K562 (cell line): ENCODE data around the gene NLRP5. TPM values are rescaled to one million over a fixed set of nuclear protein-coding genes. Genes with fewer than 3 reads are reported as not detected.

Source experiments
- ATAC-seq: fragments of 200-7000 bp; cut with Tn5 transposase; 3 replicates; pipeline ENCODE4 v1.9.1; 2020; ENCODE audit warnings: moderate library complexity
- BruUV-seq: library from RNA; stranded (reverse); fragments of 400-500 nt; replicated peaks from 2 replicates; lab custom pipeline; 2021; lab: Mats Ljungman, UMichigan
- CTCF ChIA-PET: fragments of 300-600 bp; formaldehyde crosslinking; extraction: SDS; loops from one replicate; lab custom pipeline; 2021; ENCODE audit warnings: low intra/inter-chr PET ratio; lab: Yijun Ruan, JAX
- POLR2A ChIA-PET: fragments of 300-600, 350-650 bp; sonication (Branson Sonifier 250); formaldehyde crosslinking; extraction: SDS; loops from one replicate; lab custom pipeline; 2021; ENCODE audit warnings: antibody characterized with exemption, inconsistent platforms; lab: Yijun Ruan, JAX
- DNase-seq, 4 experiments: peaks; one replicate each; pipeline versions ENCODE4 v3.0.0 to v3.0.0-alpha.2; 2011 to 2018; ENCODE audit warnings: low spot score in 3 of 4, mixed read lengths in 3 of 4; ENCODE audit errors: extremely low read depth in 1 of 4
- FAIRE-seq: peaks from 2 replicates; lab custom pipeline; 2011; peaks lifted over from hg19 to GRCh38; lab: Jason Lieb, UNC
- H2AFZ ChIP-seq: 2 replicates; pipeline ENCODE4 v1.6.0; 2011; ENCODE audit warnings: low read depth, low read length, control low read depth, inconsistent platforms
- H3K27ac ChIP-seq: fragments of 200-600 bp; 3 replicates; pipeline ENCODE4 v1.8.0; 2011; ENCODE audit warnings: low read depth, mild to moderate bottlenecking, control low read depth, inconsistent platforms, low read length, moderate library complexity, mixed read lengths; ENCODE audit errors: extremely low read depth
- H3K27me3 ChIP-seq, 2 experiments: fragments of 300-600 bp in 1 of 2; 2 replicates in 1 of 2; 3 replicates in 1 of 2; pipeline versions ENCODE4 v1.6.0 to v1.8.0; 2011; ENCODE audit warnings: inconsistent platforms in 2 of 2, low read length in 2 of 2, mild to moderate bottlenecking in 1 of 2, mixed read lengths in 1 of 2, moderate library complexity in 1 of 2; ENCODE audit not compliant: control insufficient read depth in 2 of 2, insufficient read depth in 2 of 2
- H3K36me3 ChIP-seq: fragments of 300-600 bp; 3 replicates; pipeline ENCODE4 v1.8.0; 2011; ENCODE audit warnings: mild to moderate bottlenecking, low read length, inconsistent platforms; ENCODE audit not compliant: control insufficient read depth, insufficient read depth
- H3K4me1 ChIP-seq, 2 experiments: fragments of 200-600 bp in 1 of 2; replicated peaks in 1 of 2; 2 replicates in 1 of 2; 3 replicates in 1 of 2; pipeline versions ENCODE4 v1.5.1 to v1.8.0; 2011; ENCODE audit warnings: inconsistent platforms in 2 of 2, low read length in 2 of 2, mild to moderate bottlenecking in 1 of 2, mixed read lengths in 1 of 2, moderate library complexity in 1 of 2; ENCODE audit not compliant: control insufficient read depth in 2 of 2, insufficient read depth in 2 of 2
- H3K4me2 ChIP-seq: 2 replicates; pipeline ENCODE4 v1.6.1; 2011; ENCODE audit warnings: low read length, control low read depth, inconsistent platforms, mixed read lengths; ENCODE audit not compliant: insufficient read depth
- H3K4me3 ChIP-seq: fragments of 200-600 bp; sonication (generic), shearing (Covaris generic); 2 replicates; pipeline ENCODE4 v1.5.1; 2016; ENCODE audit warnings: control low read depth, inconsistent platforms
- H3K79me2 ChIP-seq: fragments of 200-600 bp; 3 replicates; pipeline ENCODE4 v1.8.0; 2011; ENCODE audit warnings: low read length, inconsistent platforms; ENCODE audit not compliant: control insufficient read depth, insufficient read depth
- H3K9ac ChIP-seq, 2 experiments: 2 replicates each; pipeline versions ENCODE4 v1.6.0 to v1.6.1; 2011; ENCODE audit warnings: low read depth in 2 of 2, low read length in 2 of 2, control low read depth in 1 of 2, inconsistent platforms in 1 of 2, mild to moderate bottlenecking in 1 of 2, mixed read lengths in 1 of 2; ENCODE audit not compliant: insufficient read depth in 1 of 2
- H3K9me1 ChIP-seq: one replicate; pipeline ENCODE4 v1.6.0; 2011; ENCODE audit warnings: inconsistent platforms, mild to moderate bottlenecking, low read length, moderate library complexity; ENCODE audit not compliant: control insufficient read depth, insufficient read depth
- H3K9me3 ChIP-seq: replicated peaks from 2 replicates; pipeline ENCODE4 v1.5.1; 2011; ENCODE audit warnings: low read depth, low read length, inconsistent platforms; ENCODE audit not compliant: control insufficient read depth, insufficient read depth
- H4K20me1 ChIP-seq: replicated peaks from 2 replicates; pipeline ENCODE4 v1.6.1; 2011; ENCODE audit warnings: low read length, inconsistent platforms, mixed read lengths; ENCODE audit not compliant: control insufficient read depth, insufficient read depth
- CREB1 ChIP-seq, 2 experiments: sonication (generic) in 1 of 2; formaldehyde crosslinking in 1 of 2; IDR thresholded peaks; 2 replicates each; pipeline versions ENCODE4 v1.6.1 to v1.8.0; 2012 to 2022; ENCODE audit warnings: inconsistent platforms in 1 of 2, mild to moderate bottlenecking in 1 of 2, missing genetic modification reagents in 1 of 2, moderate library complexity in 1 of 2
- DEAF1 ChIP-seq: fragments of 450-650 bp; formaldehyde crosslinking; IDR thresholded peaks from 2 replicates; pipeline ENCODE4 v1.4.0; 2020; ENCODE audit warnings: mild to moderate bottlenecking, moderate library complexity
- MAZ ChIP-seq, 2 experiments: fragments of 450-650 bp in 1 of 2; sonication (generic) in 1 of 2; formaldehyde crosslinking; IDR thresholded peaks in 1 of 2; conservative IDR thresholded peaks in 1 of 2; 2 replicates each; pipeline versions ENCODE4 v1.4.0 to v1.5.0; 2020; ENCODE audit warnings: mild to moderate bottlenecking in 1 of 2, missing genetic modification reagents in 1 of 2
- PCBP2 ChIP-seq: fragments of 200-400 bp; formaldehyde crosslinking; IDR thresholded peaks from 2 replicates; pipeline ENCODE4 v1.6.1; 2018; ENCODE audit warnings: low read length, low read depth, mild to moderate bottlenecking, moderate library complexity; ENCODE audit not compliant: poor library complexity, severe bottlenecking
- RAD21 ChIP-seq, 2 experiments: fragments of 250-450 bp in 1 of 2; fragments of 450-650 bp in 1 of 2; sonication (Bioruptor Pico) in 1 of 2; formaldehyde crosslinking in 1 of 2; IDR thresholded peaks in 1 of 2; conservative IDR thresholded peaks in 1 of 2; 2 replicates each; pipeline versions ENCODE4 v1.4.0 to v1.8.0; 2020 to 2022; ENCODE audit warnings: mild to moderate bottlenecking in 2 of 2, moderate library complexity in 1 of 2
- SMARCC2 ChIP-seq: fragments of 450-650 bp; IDR thresholded peaks from 2 replicates; pipeline ENCODE4 v1.6.1; 2017; ENCODE audit warnings: antibody characterized with exemption, moderate library complexity, mild to moderate bottlenecking, low read depth
- TBP ChIP-seq: optimal IDR thresholded peaks from 2 replicates; pipeline ENCODE3; 2011; ENCODE audit warnings: low read depth, low read length, improper control_type of control experiment
- U2AF2 ChIP-seq: fragments of 200-400 bp; formaldehyde crosslinking; optimal IDR thresholded peaks from 2 replicates; pipeline ENCODE3; 2017; ENCODE audit warnings: low read depth, mild to moderate bottlenecking, low read length
- UBTF ChIP-seq, 2 experiments: IDR thresholded peaks; 2 replicates each; pipeline ENCODE4 v1.6.1; 2012; ENCODE audit warnings: improper control_type of control experiment in 2 of 2, low read depth in 2 of 2, low read length in 2 of 2, borderline replicate concordance in 1 of 2
- VEZF1 ChIP-seq: fragments of 200-800 bp; sonication (Bioruptor generic); IDR thresholded peaks from 2 replicates; pipeline ENCODE4 v1.6.1; 2017; ENCODE audit warnings: missing genetic modification characterization, missing compliant biosample characterization
- ZNF224 ChIP-seq: sonication (generic); formaldehyde crosslinking; IDR thresholded peaks from 2 replicates; pipeline ENCODE4 v1.8.0; 2022; ENCODE audit warnings: mild to moderate bottlenecking, missing genetic modification reagents
- ZNF76 ChIP-seq: fragments of 250-450 bp; sonication (Bioruptor Pico); IDR thresholded peaks from 2 replicates; pipeline ENCODE4 v1.4.0; 2020; ENCODE audit warnings: mild to moderate bottlenecking, moderate library complexity, borderline replicate concordance
- WGBS: fragments of 100-300 bp; shearing (Covaris generic); methylation state at CpG from one replicate; pipeline ENCODE4 v1.1.6; 2016; ENCODE audit warnings: low coverage, mixed read lengths; ENCODE audit not compliant: insufficient coverage; ENCODE audit errors: missing lambda C conversion rate; 5-methylcytosine and 5-hydroxymethylcytosine counted together
- in situ Hi-C: fragments of 300-500 bp; cut with MboI; formaldehyde crosslinking; loops from 4 replicates; pipeline ENCODE4 v1.15.0; 2018; ENCODE audit warnings: inconsistent platforms, mixed read lengths
- intact Hi-C: fragments of 100-400 bp; cut with micrococcal nuclease; formaldehyde crosslinking; loops from 2 replicates; pipeline ENCODE4 v1.14.2; 2022
- polyA plus RNA-seq, 8 experiments: library from polyadenylated mRNA; depleted of rRNA in 4 of 8; stranded (reverse) in 5 of 8; unstranded in 3 of 8; fragments of >200 nt; fragmentation: Nextera tagmentation in 2 of 8; fragmentation: Illumina TruSeq in 1 of 8; extraction: Ambion mirVana in 2 of 8; extraction: Trizol in 1 of 8; gene quantifications; 2 replicates each; pipeline versions ENCODE4 v1.2.1 to v1.2.3, GENCODE V29; 2011 to 2014; ENCODE audit warnings: inconsistent platforms in 1 of 8, missing spikeins in 1 of 8
- total RNA-seq, 7 experiments: library from RNA; depleted of rRNA in 6 of 7; stranded (reverse); fragments of >200 nt in 6 of 7; fragmentation: Illumina TruSeq in 2 of 7; extraction: Trizol in 2 of 7; gene quantifications; 2 replicates each; pipeline versions ENCODE4 v1.2.1 to v1.2.3, GENCODE V29; 2011 to 2021; ENCODE audit warnings: low replicate concordance in 1 of 7

The NLRP5 gene
- total and polyA plus RNA-seq, 9 of the 15 experiments (the other 6 are each of a cell fraction or from before 2014, with no cell fraction given): 0.04 to 0.07 TPM; not detected in 7

- intact Hi-C loops: loop anchor here (2.0 kb wide), 1 partner anchor 186 kb away; no protein-coding TSS in a partner anchor
- peak overlapping the region in 1 of 2 experiments; percentile 47; a peak in 1 of 4 replicates for H3K9ac ChIP-seq
- peak; percentile 72 for FAIRE-seq
- TF ChIP-seq CREB1 (IDR thresholded peaks at IDR 0.05): no peak
- 0 out of 2 replicates have a peak, but pooled peaks have one; percentile 24 for TF ChIP-seq CREB1 (CRISPR knock-in tag; IDR thresholded peaks at IDR 0.05)
- no peak for TF ChIP-seq SMARCC2
- TF ChIP-seq ZNF224: no peak
- TF ChIP-seq ZNF76 (CRISPR knock-in tag): no peak
- TF ChIP-seq DEAF1 (CRISPR knock-in tag): 0 out of 2 replicates have a peak, but pooled peaks have one; percentile 29
- no peak for TF ChIP-seq UBTF (IDR thresholded peaks at IDR 0.05; ENCODE audit: borderline replicate concordance in 1 of 2, low read depth in 2 of 2, low read length in 2 of 2)
- TF ChIP-seq MAZ (CRISPR knock-in tag; conservative IDR thresholded peaks at IDR 0.05 in 1 of 2, IDR thresholded peaks at IDR 0.05 in 1 of 2): peak in 1 of 2 experiments; percentile 33; a peak in 1 of 4 replicates
- no peak for TF ChIP-seq TBP
- TF ChIP-seq VEZF1 (CRISPR knock-in tag): peak; percentile 30; the same call in 1 of the 2 replicates
- TF ChIP-seq PCBP2: no peak
- TF ChIP-seq RAD21 (CRISPR knock-in tag; conservative IDR thresholded peaks at IDR 0.05 in 1 of 2, IDR thresholded peaks at IDR 0.05 in 1 of 2): peak; percentile 70 to 85
- no peak for TF ChIP-seq U2AF2
Measured at GRCh38 chr19:56066152-56067023, 79.8 kb downstream of the NLRP5 start.

More at GRCh38 chr19:56066152-56067023, 79.8 kb downstream of the NLRP5 start:
- Histone ChIP-seq H4K20me1 (no peaks in the 10 kb centered on the region), H3K27ac (no peak overlapping the region), H3K79me2 (no peaks in the 10 kb centered on the region), H3K9me1 (peaks cover 2% of the 10 kb centered on the region), H2AFZ (peak overlapping the region; percentile 56; the same call in 1 of the 2 replicates), H3K9me3 (no peaks in the 10 kb centered on the region), H3K36me3 (no peaks in the 10 kb centered on the region), H3K4me2 (peak overlapping the region; percentile 46; the same call in 1 of the 2 replicates), H3K27me3 (peaks cover 5 to 11% of the 10 kb centered on the region in 2 experiments; a peak in 1 of 5 replicates), H3K4me3 (no peak overlapping the region), H3K4me1 (peaks cover 3 to 7% of the 10 kb centered on the region in 2 experiments; a peak in 4 of 5 replicates)
- ATAC-seq: peak; percentile 93
- in situ Hi-C loops: loop anchor here (25.0 kb wide), 1 partner anchor 1021 kb away; no protein-coding TSS in a partner anchor
- DNase-seq: peak; percentile 76 to 93 (median 88)
- ChIA-PET POLR2A (interaction anchor here (0.7 to 0.8 kb wide), 2 partner anchors 55 to 195 kb away, joined by 3 read pairs; partner anchors contain the start of gene ZNF787), CTCF (interaction anchor here (0.6 to 1.8 kb wide), 4 partner anchors 95 to 284 kb away, joined by 3 to 8 read pairs (median 4); no protein-coding TSS in a partner anchor)
- 4% methylated on average over 34 of the region's 39 CpGs for WGBS
- no TSS peak for BruUV-seq
